ENCODE results near the gene PLD1. TPM values are rescaled to one million over a fixed set of nuclear protein-coding genes. Genes with fewer than 3 reads are reported as not detected.

PLD1 gene
- total RNA-seq, 4 donors from 2014 or later, result 7.0 to 17.1 (median 13.6) TPM

GRCh38 chr3:171850320-171850959 is 40.2 kb upstream of the PLD1 start:
- H3K27ac ChIP-seq, result no peak overlapping the region
- H3K27me3 ChIP-seq, result no peaks in the 10 kb centered on the region
- peaks cover 0 to 6% (median 0%) of the 10 kb centered on the region in 3 donors for H3K4me1 ChIP-seq
- no peak for ATAC-seq
- peaks cover 0 to 3% (median 0%) of the 10 kb centered on the region in 3 donors for H3K9me3 ChIP-seq
- no peak overlapping the region for H3K4me3 ChIP-seq
- no peaks in the 10 kb centered on the region for H3K36me3 ChIP-seq
- 77 to 80% methylated on average over 3 to 6 of the region's 6 CpGs for WGBS, 2 donors (ENCODE audit: low coverage in 1 of 2)
- TF ChIP-seq POLR2AphosphoS5 (IDR thresholded peaks at IDR 0.05), result no peak
- TF ChIP-seq EP300 (IDR thresholded peaks at IDR 0.05), result no peak

GRCh38 chr3:171849617-171850319 is 39.5 kb upstream of the PLD1 start:
- H3K9me3 ChIP-seq, result peaks cover 0 to 3% (median 0%) of the 10 kb centered on the region in 3 donors
- no peak for TF ChIP-seq EP300 (IDR thresholded peaks at IDR 0.05)
- TF ChIP-seq, protein P1, sequence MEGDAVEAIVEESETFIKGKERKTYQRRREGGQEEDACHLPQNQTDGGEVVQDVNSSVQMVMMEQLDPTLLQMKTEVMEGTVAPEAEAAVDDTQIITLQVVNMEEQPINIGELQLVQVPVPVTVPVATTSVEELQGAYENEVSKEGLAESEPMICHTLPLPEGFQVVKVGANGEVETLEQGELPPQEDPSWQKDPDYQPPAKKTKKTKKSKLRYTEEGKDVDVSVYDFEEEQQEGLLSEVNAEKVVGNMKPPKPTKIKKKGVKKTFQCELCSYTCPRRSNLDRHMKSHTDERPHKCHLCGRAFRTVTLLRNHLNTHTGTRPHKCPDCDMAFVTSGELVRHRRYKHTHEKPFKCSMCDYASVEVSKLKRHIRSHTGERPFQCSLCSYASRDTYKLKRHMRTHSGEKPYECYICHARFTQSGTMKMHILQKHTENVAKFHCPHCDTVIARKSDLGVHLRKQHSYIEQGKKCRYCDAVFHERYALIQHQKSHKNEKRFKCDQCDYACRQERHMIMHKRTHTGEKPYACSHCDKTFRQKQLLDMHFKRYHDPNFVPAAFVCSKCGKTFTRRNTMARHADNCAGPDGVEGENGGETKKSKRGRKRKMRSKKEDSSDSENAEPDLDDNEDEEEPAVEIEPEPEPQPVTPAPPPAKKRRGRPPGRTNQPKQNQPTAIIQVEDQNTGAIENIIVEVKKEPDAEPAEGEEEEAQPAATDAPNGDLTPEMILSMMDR (IDR thresholded peaks at IDR 0.05), result no peak
- TF ChIP-seq POLR2AphosphoS5 (IDR thresholded peaks at IDR 0.05), result no peak
- TF ChIP-seq POLR2A (IDR thresholded peaks at IDR 0.05), result no peak
- H3K4me3 ChIP-seq, result no peak overlapping the region
- ATAC-seq, result no peak
- H3K36me3 ChIP-seq, result no peaks in the 10 kb centered on the region
- WGBS, 2 donors (ENCODE audit: low coverage in 1 of 2), result 70 to 77% methylated on average over 3 to 6 of the region's 6 CpGs
- H3K27me3 ChIP-seq, result no peaks in the 10 kb centered on the region
- H3K4me1 ChIP-seq, result peaks cover 0 to 6% (median 0%) of the 10 kb centered on the region in 3 donors
- H3K27ac ChIP-seq, result no peak overlapping the region

GRCh38 chr3:171847595-171848259 is 37.4 kb upstream of the PLD1 start:
- no peaks in the 10 kb centered on the region for H3K27me3 ChIP-seq
- H3K27ac ChIP-seq, result no peak overlapping the region
- no peak overlapping the region for H3K4me3 ChIP-seq
- ATAC-seq, result no peak
- WGBS, 2 donors (ENCODE audit: low coverage in 1 of 2), result 38 to 81% methylated on average over 2 to 3 of the region's 3 CpGs
- TF ChIP-seq EP300 (IDR thresholded peaks at IDR 0.05) (no peak), POLR2A (IDR thresholded peaks at IDR 0.05) (no peak), POLR2AphosphoS5 (IDR thresholded peaks at IDR 0.05) (no peak)
- TF ChIP-seq, protein P1 (IDR thresholded peaks at IDR 0.05), result no peak
- peaks cover 3 to 12% (median 3%) of the 10 kb centered on the region in 3 donors for H3K4me1 ChIP-seq
- no peaks in the 10 kb centered on the region for H3K9me3 ChIP-seq
- H3K36me3 ChIP-seq, result no peaks in the 10 kb centered on the region

DNA sequence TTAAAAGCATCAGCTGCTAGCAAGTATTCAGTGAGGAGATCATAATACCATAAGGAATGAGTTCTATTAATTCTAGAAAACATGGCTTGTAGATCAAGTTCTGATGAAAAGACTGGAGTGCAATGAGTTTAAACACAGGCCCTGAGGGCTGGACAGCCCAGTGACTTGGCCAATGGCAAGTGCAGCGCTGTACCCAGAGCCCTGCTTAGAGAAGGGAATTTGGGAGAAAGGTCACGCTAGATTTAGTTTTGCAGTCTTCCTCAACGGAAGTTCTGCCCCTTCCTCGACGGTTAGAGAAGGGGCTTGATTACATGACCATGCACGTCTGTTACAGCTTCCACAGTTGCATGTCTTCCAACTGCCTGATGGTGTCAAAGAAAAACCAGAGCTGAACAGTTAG is 36.9 kb upstream of the PLD1 start:
- Histone ChIP-seq H3K27ac (no peak overlapping the region), H3K36me3 (no peaks in the 10 kb centered on the region), H3K9me3 (no peaks in the 10 kb centered on the region), H3K27me3 (no peaks in the 10 kb centered on the region), H3K4me1 (peaks cover 3 to 12% (median 3%) of the 10 kb centered on the region in 3 donors), H3K4me3 (no peak overlapping the region)
- 69 to 80% methylated on average over 1 to 4 of the region's 6 CpGs for WGBS, 2 donors (ENCODE audit: low coverage in 1 of 2)
- ATAC-seq, result no peak
- TF ChIP-seq, protein P1 (IDR thresholded peaks at IDR 0.05), result no peak
- TF ChIP-seq POLR2AphosphoS5 (IDR thresholded peaks at IDR 0.05) (no peak), EP300 (IDR thresholded peaks at IDR 0.05) (no peak)

- 47 to 65% methylated on average over 2 of the region's 2 CpGs for WGBS, 2 donors (ENCODE audit: low coverage in 1 of 2)
- H3K27me3 ChIP-seq, result no peaks in the 10 kb centered on the region
- ATAC-seq, result no peak
- H3K4me3 ChIP-seq, result no peak overlapping the region
- H3K27ac ChIP-seq, result no peak overlapping the region
- no peaks in the 10 kb centered on the region for H3K36me3 ChIP-seq
- peaks cover 3 to 17% (median 3%) of the 10 kb centered on the region in 3 donors for H3K4me1 ChIP-seq
- TF ChIP-seq EP300 (IDR thresholded peaks at IDR 0.05) (no peak), POLR2AphosphoS5 (IDR thresholded peaks at IDR 0.05) (no peak), POLR2A (IDR thresholded peaks at IDR 0.05) (no peak)
- TF ChIP-seq, protein P1 (IDR thresholded peaks at IDR 0.05), result no peak
- no peaks in the 10 kb centered on the region for H3K9me3 ChIP-seq
These were observed 36.3 kb upstream of the PLD1 start for GRCh38 chr3:171846597-171846996.

Data from gastroesophageal sphincter (tissue), 4 donors.